CD4-positive, alpha-beta T cell treated with Interleukin-10 for 1 hour (primary cell): ENCODE measurements around the gene AIPL1.

ENCODE experiments used
- DNase-seq: peaks from one replicate; pipeline ENCODE4 v3.0.0-alpha.2; 2020

Gene AIPL1

DNA sequence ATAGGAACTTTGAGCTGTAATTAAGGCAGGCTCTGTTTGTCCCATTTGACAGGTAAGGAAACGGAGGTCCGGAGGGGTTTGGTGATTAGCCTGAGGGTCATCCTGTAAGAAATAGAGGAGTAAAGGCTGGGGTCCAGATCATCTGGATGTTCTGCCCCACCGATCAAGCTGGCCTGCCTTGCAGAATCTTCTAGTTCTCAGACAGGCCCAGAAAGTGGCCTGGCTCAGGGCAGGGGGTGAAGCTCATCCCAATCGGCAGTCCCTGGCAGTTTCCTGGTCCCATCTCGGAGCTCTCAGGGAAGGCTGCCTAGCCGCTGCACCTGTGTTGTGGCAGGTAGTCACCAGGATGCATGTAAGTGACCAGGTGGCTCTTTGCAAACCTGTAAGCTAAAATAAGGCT, 13.6 kb upstream of the AIPL1 start:
- DNase-seq: no peak

- no peak for DNase-seq
These were observed 11.7 kb upstream of the AIPL1 start for GRCh38 chr17:6446516-6447100.

DNA sequence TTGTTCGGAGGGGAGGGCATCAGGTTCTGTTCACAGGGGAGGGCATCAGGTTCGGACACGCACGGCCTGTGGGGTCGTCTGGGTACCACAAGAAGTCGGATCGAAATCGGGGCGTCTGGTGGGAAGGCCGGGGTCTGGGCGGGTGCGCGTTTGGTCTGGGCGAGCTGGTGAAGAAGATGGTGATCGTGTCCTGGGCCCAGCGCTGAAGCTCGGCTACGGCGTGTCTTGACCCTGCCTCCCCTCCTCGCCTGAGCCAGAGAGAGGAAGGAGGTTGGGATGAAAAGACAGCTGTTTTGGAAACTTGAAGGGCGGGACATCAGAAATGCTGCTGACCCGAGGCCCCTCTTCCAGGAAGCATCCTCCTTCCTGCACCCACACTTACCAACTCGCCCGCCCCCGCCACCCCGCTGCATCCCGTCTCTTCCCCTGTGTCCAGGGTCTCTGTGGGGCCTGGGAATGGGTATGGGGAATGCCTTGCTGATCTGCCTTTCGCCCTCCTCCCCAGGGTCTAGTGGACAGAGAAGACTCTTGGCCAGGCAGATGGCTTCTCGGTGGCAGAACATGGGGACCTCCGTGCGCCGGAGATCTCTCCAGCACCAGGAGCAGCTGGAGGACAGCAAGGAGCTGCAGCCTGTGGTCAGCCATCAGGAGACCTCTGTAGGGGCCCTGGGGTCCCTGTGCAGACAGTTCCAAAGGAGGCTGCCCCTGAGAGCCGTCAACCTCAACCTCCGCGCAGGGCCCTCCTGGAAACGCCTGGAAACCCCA, 9.8 kb upstream of the AIPL1 start:
- no peak for DNase-seq

GRCh38 chr17:6443692-6444570, 9.0 kb upstream of the AIPL1 start, which contains the start of gene PIMREG:
PIMREG (plus strand) TSS chr17:6444455; CDS start chr17:6445111, 656 bp downstream.
- DNase-seq: peak; percentile 90

- no peak for DNase-seq
These were observed 7.9 kb upstream of the AIPL1 start for GRCh38 chr17:6442775-6443174.

DNA sequence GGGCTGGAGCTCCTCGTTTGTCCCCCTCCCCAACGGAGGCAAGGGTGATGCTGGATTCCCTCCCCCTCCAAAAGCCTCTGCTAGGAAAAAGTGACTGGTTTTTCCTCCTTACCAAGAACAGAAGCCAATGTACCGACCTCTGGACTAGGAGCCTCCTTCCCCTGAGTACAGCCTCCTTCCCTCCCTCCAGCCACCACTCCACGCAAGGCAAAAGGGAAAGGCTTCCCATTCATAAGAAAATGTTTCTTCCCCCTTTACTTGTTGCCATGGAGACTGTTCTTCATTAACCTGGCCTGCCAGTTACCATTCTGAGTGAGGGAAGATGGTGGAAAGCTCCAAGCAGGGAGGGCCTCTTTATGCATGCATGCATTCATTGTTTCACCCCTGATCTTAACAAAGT, 5.0 kb upstream of the AIPL1 start:
- no peak for DNase-seq

- DNase-seq: no peak
These were observed 3.0 kb upstream of the AIPL1 start for GRCh38 chr17:6437956-6438355.

DNA sequence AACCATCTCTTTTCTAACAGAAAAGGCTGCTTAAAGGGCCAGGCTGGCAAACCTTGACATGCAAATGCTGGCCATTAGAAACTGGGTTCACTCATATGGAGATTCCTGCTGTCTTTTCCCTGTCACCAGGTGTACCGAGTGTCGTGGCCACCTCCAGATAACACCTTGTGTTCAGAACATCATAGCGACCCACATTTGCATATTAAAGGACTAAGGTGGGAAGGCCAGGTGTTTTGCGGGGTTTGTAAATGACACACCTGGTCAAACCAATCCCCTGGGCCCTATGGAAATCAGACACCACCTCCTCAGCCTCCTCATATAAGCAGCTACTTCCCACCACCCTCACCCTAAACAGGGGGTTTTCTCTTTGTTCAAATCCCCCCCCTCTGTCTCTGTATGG, 2.5 kb upstream of the AIPL1 start:
- no peak for DNase-seq

DNA sequence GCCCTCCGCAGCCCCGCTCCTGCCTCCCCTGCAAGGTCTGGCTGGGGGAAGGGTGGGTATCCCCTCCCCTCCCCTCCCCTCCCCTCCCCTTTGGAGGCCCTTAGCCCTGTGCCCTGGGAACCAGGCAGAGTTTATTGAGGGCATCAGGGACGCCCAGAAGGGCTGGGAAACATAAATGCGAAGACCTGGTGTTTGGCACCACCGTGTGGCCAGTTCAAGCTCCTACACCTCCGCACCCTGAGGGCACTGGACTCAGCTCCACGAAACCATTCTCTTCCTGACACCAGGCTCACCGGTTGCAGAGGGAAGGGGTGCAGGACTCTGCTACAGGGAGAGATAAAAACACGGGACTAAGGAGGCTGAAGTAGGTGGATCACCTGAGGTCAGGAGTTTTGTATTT, 1.0 kb upstream of the AIPL1 start:
- peak; percentile 68 for DNase-seq

GRCh38 chr17:6430769-6431168, 4.2 kb downstream of the AIPL1 start:
- no peak for DNase-seq

DNA sequence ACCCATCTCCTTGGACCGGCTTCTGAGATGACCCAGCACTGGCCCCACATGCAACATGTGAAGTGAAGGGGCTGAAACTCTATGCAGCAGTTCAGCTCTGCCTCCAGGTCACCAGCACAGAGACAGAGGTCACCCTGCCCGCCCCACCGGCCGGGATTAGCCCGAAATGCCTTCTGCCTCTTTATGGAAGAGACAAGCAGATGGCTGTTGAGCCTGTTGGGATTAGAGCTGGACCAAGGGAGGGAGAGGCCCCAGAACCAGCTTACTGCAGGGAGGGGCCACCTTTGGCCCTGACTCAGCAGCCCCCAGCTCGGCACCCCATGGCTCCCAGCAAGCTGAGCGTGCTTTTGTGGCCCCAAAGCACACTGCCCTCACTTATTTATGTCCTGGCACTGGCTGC, 5.7 kb downstream of the AIPL1 start:
- DNase-seq: no peak

GRCh38 chr17:6428207-6428965, 6.5 kb downstream of the AIPL1 start:
- no peak for DNase-seq

- DNase-seq: peak; percentile 60
These were observed 7.6 kb downstream of the AIPL1 start for GRCh38 chr17:6427279-6427781.

DNA sequence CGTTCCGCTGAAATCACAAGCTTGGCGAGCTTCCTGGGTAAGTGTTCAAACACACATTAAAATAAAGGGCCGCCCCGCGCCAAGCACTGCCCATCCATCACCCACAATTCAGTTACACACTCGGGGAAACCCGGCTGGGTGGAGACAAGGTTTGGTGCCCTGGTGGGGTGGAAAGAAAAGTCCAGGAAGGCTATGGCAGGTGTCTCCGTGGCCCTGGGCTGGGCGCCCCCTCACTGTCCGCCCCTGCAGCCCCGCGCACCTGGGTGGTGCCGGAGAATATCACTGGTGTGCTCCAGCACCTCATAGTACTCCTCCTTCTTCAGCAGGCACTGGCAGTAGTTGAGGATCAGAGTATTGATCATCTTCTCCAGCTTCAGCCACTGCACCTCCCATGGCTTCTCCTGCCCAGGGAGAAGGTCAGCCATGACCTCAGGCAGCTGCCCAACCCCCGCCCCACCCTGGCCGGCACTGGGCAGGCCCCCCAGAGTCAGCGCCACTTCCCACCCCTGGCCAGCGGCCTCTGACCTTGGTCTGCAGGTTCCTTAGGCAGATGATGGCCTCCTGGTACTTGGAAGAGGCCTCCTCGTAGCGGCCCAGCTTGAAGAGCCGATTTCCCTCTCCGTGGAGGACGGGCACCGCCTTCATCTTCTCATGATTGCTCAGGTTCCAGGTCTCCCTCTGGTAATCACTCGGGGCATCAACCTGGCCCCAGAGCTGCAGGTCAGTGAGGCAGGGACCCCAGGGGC, 8.4 kb downstream of the AIPL1 start:
- no peak for DNase-seq

GRCh38 chr17:6425407-6425806, 9.5 kb downstream of the AIPL1 start:
- no peak for DNase-seq

DNA sequence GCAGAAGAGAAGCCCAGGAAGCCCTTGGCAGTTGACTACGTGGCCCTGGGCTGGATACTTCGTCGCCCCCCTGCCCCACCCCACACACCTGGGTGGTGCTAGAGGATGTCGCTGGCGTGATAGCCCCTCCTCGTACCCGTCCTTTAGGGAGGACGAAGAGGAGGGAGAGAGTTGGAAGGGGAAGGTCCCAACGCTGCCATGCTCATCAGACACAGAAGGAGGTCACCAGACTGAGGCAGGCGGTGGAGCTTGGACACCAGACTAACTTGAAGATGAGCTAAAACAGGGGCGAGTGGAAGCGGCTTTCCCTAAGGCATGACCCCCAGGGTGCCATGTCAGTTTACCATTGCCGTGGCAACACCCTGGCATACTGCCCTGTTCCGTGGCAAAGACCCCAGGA, 11.0 kb downstream of the AIPL1 start:
- no peak for DNase-seq

DNA sequence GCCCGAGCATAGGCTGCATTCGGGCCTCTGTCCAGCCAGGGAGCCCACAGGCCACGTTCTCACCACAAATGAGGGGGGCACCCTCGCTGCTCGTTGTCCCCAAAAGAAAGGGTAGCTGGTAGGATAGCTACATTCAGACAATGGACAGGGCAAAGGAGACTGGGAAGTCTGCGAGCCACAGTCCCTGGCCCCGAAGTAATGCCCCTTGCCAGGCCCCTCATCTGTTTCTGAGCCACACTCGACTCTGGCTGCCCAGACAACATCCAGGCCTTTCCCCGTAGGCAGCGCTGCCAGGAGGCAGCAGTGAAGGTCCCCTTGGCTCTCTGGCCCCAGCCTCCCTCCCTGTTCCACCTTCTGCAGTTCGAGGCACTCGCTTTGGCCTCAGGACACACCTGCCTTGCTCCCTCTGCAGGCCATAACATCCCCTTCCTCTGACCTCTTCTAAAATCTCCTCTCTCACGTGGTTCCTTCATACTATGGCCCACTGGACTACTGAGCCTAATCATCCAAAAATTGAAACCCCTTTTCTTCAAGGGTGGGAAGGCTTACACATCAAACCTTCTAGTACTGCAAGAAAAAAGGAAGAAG, 12.2 kb downstream of the AIPL1 start:
- DNase-seq: no peak

GRCh38 chr17:6421700-6422604, 13.0 kb downstream of the AIPL1 start:
- DNase-seq: peak; percentile 73

DNA sequence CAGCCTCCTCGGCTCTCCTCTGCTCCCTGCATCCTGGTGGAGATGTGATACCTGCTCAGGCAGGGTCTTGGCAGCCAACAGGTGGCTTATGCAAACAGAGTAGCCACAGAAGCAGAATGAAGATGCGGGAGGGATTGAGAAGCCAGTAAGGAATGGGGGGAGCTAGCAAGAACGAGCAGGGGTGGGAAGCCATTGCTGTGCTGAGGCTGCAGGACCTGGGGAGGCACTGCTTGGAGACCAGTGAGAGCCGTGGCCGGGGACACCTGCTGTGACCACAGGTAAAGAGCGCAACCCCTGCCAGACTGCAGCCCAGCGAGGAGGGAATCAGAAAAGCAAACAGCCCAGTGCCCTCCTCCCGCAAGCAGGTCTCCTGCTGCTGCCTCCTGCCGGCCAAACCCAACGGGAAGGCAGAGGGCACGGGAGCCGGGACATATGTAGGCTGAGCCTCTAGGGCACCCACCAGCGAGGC, 14.7 kb downstream of the AIPL1 start:
- no peak for DNase-seq

- no peak for DNase-seq
These were observed 19.3 kb downstream of the AIPL1 start for GRCh38 chr17:6415616-6416015.
